Measurements from ENCODE around the gene GNAQ.

GNAQ gene

GRCh38 chr9:77974434-77974833 lies 57.2 kb downstream of the GNAQ start:
- DNase-seq (ENCODE audit: low read depth in 2 of 2): no peak

- DNase-seq (ENCODE audit: low read depth in 2 of 2): no peak
These were observed 62.5 kb downstream of the GNAQ start for GRCh38 chr9:77969083-77969482.

GRCh38 chr9:77968506-77968905 lies 63.1 kb downstream of the GNAQ start:
- DNase-seq (ENCODE audit: low read depth in 2 of 2): no peak

- no peak for DNase-seq (ENCODE audit: low read depth in 2 of 2)
These were observed 64.9 kb downstream of the GNAQ start for GRCh38 chr9:77966718-77967117.

- DNase-seq (ENCODE audit: low read depth in 2 of 2): no peak
These were observed 66.0 kb downstream of the GNAQ start for GRCh38 chr9:77965445-77966123.

- no peak for DNase-seq (ENCODE audit: low read depth in 2 of 2)
These were observed 67.4 kb downstream of the GNAQ start for GRCh38 chr9:77964258-77964657.

GRCh38 chr9:77961541-77961940 lies 70.1 kb downstream of the GNAQ start:
- DNase-seq (ENCODE audit: low read depth in 2 of 2): no peak

GRCh38 chr9:77960356-77961153 lies 71.1 kb downstream of the GNAQ start:
- no peak for DNase-seq (ENCODE audit: low read depth in 2 of 2)

- no peak for DNase-seq (ENCODE audit: low read depth in 2 of 2)
These were observed 71.8 kb downstream of the GNAQ start for GRCh38 chr9:77959803-77960202.

GRCh38 chr9:77957652-77958051 lies 74.0 kb downstream of the GNAQ start:
- no peak for DNase-seq (ENCODE audit: low read depth in 2 of 2)

GRCh38 chr9:77956555-77956954 lies 75.1 kb downstream of the GNAQ start:
- DNase-seq (ENCODE audit: low read depth in 2 of 2): no peak

GRCh38 chr9:77954666-77955015 lies 77.0 kb downstream of the GNAQ start:
- no peak for DNase-seq (ENCODE audit: low read depth in 2 of 2)

- DNase-seq (ENCODE audit: low read depth in 2 of 2): no peak
These were observed 77.5 kb downstream of the GNAQ start for GRCh38 chr9:77954013-77954665.

- no peak for DNase-seq (ENCODE audit: low read depth in 2 of 2)
These were observed 78.0 kb downstream of the GNAQ start for GRCh38 chr9:77953590-77953989.

GRCh38 chr9:77952635-77953328 lies 78.8 kb downstream of the GNAQ start:
- no peak for DNase-seq (ENCODE audit: low read depth in 2 of 2)

- DNase-seq (ENCODE audit: low read depth in 2 of 2): no peak
These were observed 80.2 kb downstream of the GNAQ start for GRCh38 chr9:77951369-77951768.

GRCh38 chr9:77949751-77950436 lies 81.7 kb downstream of the GNAQ start:
- no peak for DNase-seq (ENCODE audit: low read depth in 2 of 2)

GRCh38 chr9:77947651-77948050 lies 84.0 kb downstream of the GNAQ start:
- no peak for DNase-seq (ENCODE audit: low read depth in 2 of 2)

- DNase-seq (ENCODE audit: low read depth in 2 of 2): no peak
These were observed 84.5 kb downstream of the GNAQ start for GRCh38 chr9:77946969-77947620.

- DNase-seq (ENCODE audit: low read depth in 2 of 2): no peak
These were observed 85.3 kb downstream of the GNAQ start for GRCh38 chr9:77946296-77946695.

- DNase-seq (ENCODE audit: low read depth in 2 of 2): no peak
These were observed 85.8 kb downstream of the GNAQ start for GRCh38 chr9:77945798-77946197.
